Upper lobe of right lung (tissue), 1 donor: ENCODE results near the gene MAML3. TPM values are rescaled to one million over a fixed set of nuclear protein-coding genes. Genes with fewer than 3 reads are reported as not detected.

ENCODE experiments used
- ATAC-seq: fragments of 200-7000 bp; cut with Tn5 transposase; one replicate; pipeline ENCODE4 v1.9.1; 2020; ENCODE audit warnings: mild to moderate bottlenecking, moderate library complexity
- DNase-seq: peaks from one replicate; pipeline ENCODE4 v3.0.0-alpha.2; 2020
- H3K27ac ChIP-seq: fragments of 200-600 bp; one replicate; pipeline ENCODE4 v1.8.0; 2022
- H3K27me3 ChIP-seq: fragments of 200-600 bp; one replicate; pipeline ENCODE4 v1.8.0; 2022; ENCODE audit warnings: mild to moderate bottlenecking
- H3K36me3 ChIP-seq: fragments of 200-600 bp; one replicate; pipeline ENCODE4 v1.8.0; 2022
- H3K4me1 ChIP-seq: fragments of 200-600 bp; one replicate; pipeline ENCODE4 v1.8.0; 2022
- H3K4me3 ChIP-seq: fragments of 200-600 bp; one replicate; pipeline ENCODE4 v1.8.0; 2022; ENCODE audit warnings: mild to moderate bottlenecking
- H3K9me3 ChIP-seq: fragments of 200-600 bp; one replicate; pipeline ENCODE4 v1.8.0; 2022
- CTCF ChIP-seq: fragments of 200-600 bp; IDR thresholded peaks from one replicate; pipeline ENCODE4 v1.8.0; 2022; ENCODE audit warnings: antibody characterized with exemption
- intact Hi-C: fragments of 100-400 bp; cut with DNase I; formaldehyde crosslinking; loops from one replicate; pipeline ENCODE4 v1.11.0; 2022
- total RNA-seq: library from RNA; stranded (reverse); fragmentation: NEBNext Ultra II Directional; extraction: Animal tissue kit (Norgen Biotek cat#: 25700); gene quantifications from one replicate; pipeline ENCODE4 v1.2.1, GENCODE V29; 2021
- donor health status: DM: no; HTN: yes; CAD: no; lungs with severe emphysema.

The MAML3 gene
- total RNA-seq, 1 donor from 2014 or later, result 13.1 TPM

GRCh38 chr4:140057701-140058100 lies 96.3 kb downstream of the MAML3 start:
- Histone ChIP-seq H3K27ac (no peak overlapping the region), H3K36me3 (no peaks in the 10 kb centered on the region), H3K27me3 (no peaks in the 10 kb centered on the region), H3K4me3 (no peak overlapping the region), H3K9me3 (no peaks in the 10 kb centered on the region), H3K4me1 (peaks cover 17% of the 10 kb centered on the region)
- no peak for ATAC-seq
- intact Hi-C loops, result no loop called here
- DNase-seq, result no peak
- no peak for TF ChIP-seq CTCF

DNA sequence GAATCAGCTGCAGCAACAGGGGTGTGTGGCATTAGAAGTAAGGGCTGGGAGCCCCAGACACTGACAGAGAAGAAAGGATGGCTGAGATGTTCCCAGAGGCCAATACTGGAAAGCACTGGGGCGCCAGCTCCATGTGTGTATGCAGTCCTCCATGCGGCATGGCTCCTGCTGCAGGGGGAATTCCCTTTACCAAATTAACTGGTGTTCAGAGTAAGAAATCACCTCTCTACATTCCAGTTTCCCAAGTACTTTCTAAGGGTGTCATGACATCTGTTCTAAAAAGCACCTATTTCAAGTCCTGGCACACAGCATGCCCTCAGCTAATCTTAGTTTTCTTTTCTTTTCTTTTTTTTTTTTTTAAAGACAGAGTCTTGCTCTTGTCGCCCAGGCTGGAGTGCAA lies 98.0 kb downstream of the MAML3 start:
- H3K36me3 ChIP-seq, result no peaks in the 10 kb centered on the region
- no peak for TF ChIP-seq CTCF
- peaks cover 17% of the 10 kb centered on the region for H3K4me1 ChIP-seq
- DNase-seq (no peak), ATAC-seq (peak; percentile 75)
- no peak overlapping the region for H3K4me3 ChIP-seq
- no peaks in the 10 kb centered on the region for H3K9me3 ChIP-seq
- H3K27me3 ChIP-seq, result no peaks in the 10 kb centered on the region
- intact Hi-C loops, result no loop called here
- H3K27ac ChIP-seq, result no peak overlapping the region

DNA sequence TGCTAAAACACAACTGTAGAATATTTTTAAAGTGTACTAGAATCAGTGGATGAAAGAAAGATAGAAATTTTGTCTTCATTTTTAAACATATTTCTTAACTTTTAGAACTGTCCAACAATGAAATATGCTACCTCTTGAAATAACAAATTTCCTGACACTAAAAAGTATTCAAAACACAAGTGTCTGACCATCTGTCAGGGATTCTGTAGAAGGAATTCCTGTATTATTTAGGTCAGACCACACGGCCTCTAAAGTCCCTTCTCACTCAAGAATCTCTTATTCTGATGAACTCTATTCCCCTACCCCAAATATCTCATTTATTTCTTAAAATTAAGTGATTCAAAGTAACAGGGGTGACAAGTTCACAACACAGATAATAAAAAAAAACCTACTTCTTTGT lies 99.1 kb downstream of the MAML3 start:
- intact Hi-C loops, result no loop called here
- ATAC-seq, result no peak
- no peak overlapping the region for H3K4me3 ChIP-seq

DNA sequence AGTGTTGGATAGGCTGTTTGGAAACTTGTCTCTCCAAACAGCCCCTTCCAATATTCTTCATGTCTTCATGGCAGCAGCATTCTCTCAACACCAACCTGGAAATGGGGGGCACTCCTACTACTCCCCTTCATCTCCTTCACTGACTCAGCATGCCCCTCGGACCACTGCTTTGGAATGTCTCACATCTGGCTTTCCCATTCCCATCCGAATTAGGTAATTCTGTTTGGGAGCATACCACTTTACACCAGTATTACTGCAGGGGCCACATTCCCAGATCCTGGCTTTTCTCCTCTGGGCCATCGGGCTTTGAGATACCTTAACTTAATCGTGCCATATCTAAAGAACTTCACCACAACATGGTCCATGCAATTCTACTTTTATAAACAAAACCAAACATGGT lies 100.8 kb downstream of the MAML3 start:
- no peak overlapping the region for H3K4me3 ChIP-seq
- intact Hi-C loops, result no loop called here
- no peaks in the 10 kb centered on the region for H3K27me3 ChIP-seq

More for the DNA sequence above, 99.1 kb downstream of the MAML3 start:
- H3K36me3 ChIP-seq, result no peaks in the 10 kb centered on the region
- no peaks in the 10 kb centered on the region for H3K9me3 ChIP-seq
- no peak for TF ChIP-seq CTCF
- H3K27ac ChIP-seq, result no peak overlapping the region
- H3K4me1 ChIP-seq, result peaks cover 20% of the 10 kb centered on the region
- no peaks in the 10 kb centered on the region for H3K27me3 ChIP-seq
- no peak for DNase-seq

GRCh38 chr4:140052050-140052449 lies 101.9 kb downstream of the MAML3 start:
- ATAC-seq (peak; percentile 65), DNase-seq (peak; percentile 70)
- H3K4me1 ChIP-seq, result peaks cover 18% of the 10 kb centered on the region
- no peak overlapping the region for H3K27ac ChIP-seq
- no peaks in the 10 kb centered on the region for H3K36me3 ChIP-seq
- H3K27me3 ChIP-seq, result no peaks in the 10 kb centered on the region
- H3K4me3 ChIP-seq, result no peak overlapping the region
- TF ChIP-seq CTCF, result peak; percentile 63
- intact Hi-C loops, result no loop called here
- no peaks in the 10 kb centered on the region for H3K9me3 ChIP-seq

More for the DNA sequence above, 100.8 kb downstream of the MAML3 start:
- Histone ChIP-seq H3K9me3 (no peaks in the 10 kb centered on the region), H3K36me3 (no peaks in the 10 kb centered on the region), H3K4me1 (peaks cover 15% of the 10 kb centered on the region), H3K27ac (no peak overlapping the region)
- no peak for TF ChIP-seq CTCF
- DNase-seq (no peak), ATAC-seq (no peak)
